Left lung (tissue), 14 donors: ENCODE data around the gene GAB3. TPM values are rescaled to one million over a fixed set of nuclear protein-coding genes. Genes with fewer than 3 reads are reported as not detected.

ENCODE experiments used
- ATAC-seq: fragments of 200-7000 bp; cut with Tn5 transposase; one replicate; pipeline ENCODE4 v1.9.1; 2020; ENCODE audit warnings: moderate library complexity
- DNase-seq, 4 donors: peaks; one replicate each; pipeline ENCODE4 v3.0.0-alpha.2; 2013 to 2020
- H3K27ac ChIP-seq, 2 donors: fragments of 200-600 bp; sonication (generic) in 1 of 2; one replicate each; pipeline versions ENCODE4 v1.5.0 to v1.8.0; 2020 to 2021
- H3K27me3 ChIP-seq, 2 donors: fragments of 200-600 bp; sonication (generic) in 1 of 2; one replicate each; pipeline versions ENCODE4 v1.5.0 to v1.8.0; 2020 to 2021
- H3K36me3 ChIP-seq, 2 donors: fragments of 200-600 bp; sonication (generic) in 1 of 2; one replicate each; pipeline versions ENCODE4 v1.5.0 to v1.8.0; 2020 to 2021
- H3K4me1 ChIP-seq, 2 donors: fragments of 200-600 bp; one replicate each; pipeline ENCODE4 v1.8.0; 2021
- H3K4me3 ChIP-seq, 2 donors: fragments of 200-600 bp; sonication (generic) in 1 of 2; one replicate each; pipeline versions ENCODE4 v1.5.0 to v1.8.0; 2020 to 2021; ENCODE audit warnings: mild to moderate bottlenecking in 1 of 2
- H3K9me3 ChIP-seq, 2 donors: fragments of 200-600 bp; sonication (generic) in 1 of 2; one replicate each; pipeline versions ENCODE4 v1.5.0 to v1.8.0; 2020 to 2021
- intact Hi-C, 2 donors: fragments of 100-400 bp; cut with DNase I; formaldehyde crosslinking; loops; one replicate each; pipeline versions ENCODE4 v1.11.2 to v1.14.2; 2022
- long read RNA-seq, 12 donors: library from polyadenylated mRNA in 2 of 12; unstranded in 2 of 12; transcript quantifications; one replicate each; pipeline ENCODE4 v2.0.0 and lab custom pipeline, GENCODE V29; 2019 to 2026
- polyA plus RNA-seq, 6 donors: library from polyadenylated mRNA; unstranded; fragments of 120-200 nt; gene quantifications; one replicate each; pipeline ENCODE4 v1.2.1, GENCODE V29; 2013; ENCODE audit not compliant: insufficient read length in 6 of 6
- total RNA-seq, 2 donors: library from RNA; stranded (reverse); fragmentation: NEBNext Ultra II Directional; extraction: Animal tissue kit (Norgen Biotek cat#: 25700); gene quantifications; one replicate each; pipeline ENCODE4 v1.2.1, GENCODE V29; 2021
- TF ChIP-seq, protein P1 (sequence below), 2 donors: fragments of 200-600 bp; sonication (generic) in 1 of 2; IDR thresholded peaks; one replicate each; pipeline versions ENCODE4 v1.5.0 to v1.8.0; 2021; ENCODE audit warnings: antibody characterized with exemption in 2 of 2
- donor health status: DM: no; HTN: yes; CAD: no.
- donor health status: DM: no; HTN: no; CAD: no.

GAB3 gene, protein sequence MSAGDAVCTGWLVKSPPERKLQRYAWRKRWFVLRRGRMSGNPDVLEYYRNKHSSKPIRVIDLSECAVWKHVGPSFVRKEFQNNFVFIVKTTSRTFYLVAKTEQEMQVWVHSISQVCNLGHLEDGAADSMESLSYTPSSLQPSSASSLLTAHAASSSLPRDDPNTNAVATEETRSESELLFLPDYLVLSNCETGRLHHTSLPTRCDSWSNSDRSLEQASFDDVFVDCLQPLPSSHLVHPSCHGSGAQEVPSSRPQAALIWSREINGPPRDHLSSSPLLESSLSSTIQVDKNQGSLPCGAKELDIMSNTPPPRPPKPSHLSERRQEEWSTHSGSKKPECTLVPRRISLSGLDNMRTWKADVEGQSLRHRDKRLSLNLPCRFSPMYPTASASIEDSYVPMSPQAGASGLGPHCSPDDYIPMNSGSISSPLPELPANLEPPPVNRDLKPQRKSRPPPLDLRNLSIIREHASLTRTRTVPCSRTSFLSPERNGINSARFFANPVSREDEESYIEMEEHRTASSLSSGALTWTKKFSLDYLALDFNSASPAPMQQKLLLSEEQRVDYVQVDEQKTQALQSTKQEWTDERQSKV
- total RNA-seq (10 to 100 TPM in 1 of 2 donors, 1 to 10 TPM in 1; 6.6 to 15.0 TPM), polyA plus RNA-seq (1 to 10 TPM; 6.7 to 9.6 (median 7.8) TPM)
- long read RNA-seq, donor 1, partial matches to known transcripts, result 163 of 169 reads
- long read RNA-seq, donor 1, other reads (novel, unspliced or antisense), result 6 of 169 reads
- long read RNA-seq, donor 2, partial matches to known transcripts, result 10 of 11 reads
- long read RNA-seq, donor 2, other reads (novel, unspliced or antisense), result 0 of 11 reads
- long read RNA-seq, donor 3, result 0 reads
- long read RNA-seq, donor 4, result 0 reads
- long read RNA-seq, donor 5, result 0 reads
- long read RNA-seq, donor 6, result 0 reads
- long read RNA-seq, donor 7, result 0 reads
- long read RNA-seq, donor 8, result 0 reads
- long read RNA-seq, donor 9, result 0 reads
- long read RNA-seq, donor 10, partial matches to known transcripts, result 0 of 2 reads
- long read RNA-seq, donor 10, other reads (novel, unspliced or antisense), result 2 of 2 reads
- long read RNA-seq, donor 11, result 0 reads
- long read RNA-seq, donor 12, result 0 reads

DNA sequence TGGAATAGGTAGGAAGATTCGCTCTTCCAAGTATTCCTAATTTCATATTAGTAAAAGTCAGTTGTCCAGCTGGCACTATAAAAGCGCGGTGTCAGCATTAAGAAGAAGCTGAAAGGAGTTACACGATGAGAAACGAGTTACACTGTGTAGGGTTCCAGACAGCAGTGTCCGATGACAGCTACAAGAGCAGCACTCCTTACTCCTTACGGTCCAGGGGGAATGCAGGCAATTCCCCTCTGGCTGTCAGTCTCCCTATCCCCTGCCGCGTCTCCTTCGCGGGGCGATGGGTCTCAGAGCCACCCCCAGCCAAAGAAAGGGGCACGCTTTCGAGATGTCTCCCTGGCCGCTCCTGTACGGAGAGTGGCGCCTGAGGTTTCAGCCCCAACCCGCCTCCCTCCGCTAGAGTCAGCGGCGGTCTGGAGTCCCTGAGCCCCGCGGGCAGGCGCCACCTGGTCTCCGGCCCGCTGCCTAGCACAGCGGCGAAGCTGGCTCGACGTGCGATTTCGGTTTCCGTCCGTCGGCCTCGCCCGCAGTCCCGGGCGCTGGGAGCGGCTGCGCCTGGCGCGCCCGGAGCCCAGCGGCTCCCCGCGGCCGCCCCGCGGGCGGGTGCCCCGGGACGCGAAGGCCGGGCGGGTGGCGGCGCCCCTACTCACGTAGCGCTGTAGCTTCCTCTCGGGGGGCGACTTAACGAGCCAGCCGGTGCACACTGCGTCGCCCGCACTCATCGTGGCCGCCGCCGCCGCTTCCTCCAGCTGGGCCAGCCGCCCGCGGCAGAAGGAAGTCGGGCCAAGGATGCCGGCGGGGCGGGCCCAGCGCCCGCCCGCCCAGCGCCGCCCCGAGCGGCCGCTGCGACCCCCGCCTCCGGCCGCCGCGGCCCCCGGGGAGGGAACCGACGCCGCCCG, at the start of gene GAB3:
TSS of gene GAB3 (minus strand) at position 777 of the 902 bp plus-strand sequence. CDS start at position 725, 52 bp downstream.
- H3K27ac ChIP-seq, result peak within 1 kb of the TSS; percentile 76 to 91
- peak in 1 of 4 donors; percentile 88 for DNase-seq
- peaks cover 0 to 5% of the 10 kb centered on the region in 2 donors for H3K27me3 ChIP-seq
- TF ChIP-seq, protein P1, sequence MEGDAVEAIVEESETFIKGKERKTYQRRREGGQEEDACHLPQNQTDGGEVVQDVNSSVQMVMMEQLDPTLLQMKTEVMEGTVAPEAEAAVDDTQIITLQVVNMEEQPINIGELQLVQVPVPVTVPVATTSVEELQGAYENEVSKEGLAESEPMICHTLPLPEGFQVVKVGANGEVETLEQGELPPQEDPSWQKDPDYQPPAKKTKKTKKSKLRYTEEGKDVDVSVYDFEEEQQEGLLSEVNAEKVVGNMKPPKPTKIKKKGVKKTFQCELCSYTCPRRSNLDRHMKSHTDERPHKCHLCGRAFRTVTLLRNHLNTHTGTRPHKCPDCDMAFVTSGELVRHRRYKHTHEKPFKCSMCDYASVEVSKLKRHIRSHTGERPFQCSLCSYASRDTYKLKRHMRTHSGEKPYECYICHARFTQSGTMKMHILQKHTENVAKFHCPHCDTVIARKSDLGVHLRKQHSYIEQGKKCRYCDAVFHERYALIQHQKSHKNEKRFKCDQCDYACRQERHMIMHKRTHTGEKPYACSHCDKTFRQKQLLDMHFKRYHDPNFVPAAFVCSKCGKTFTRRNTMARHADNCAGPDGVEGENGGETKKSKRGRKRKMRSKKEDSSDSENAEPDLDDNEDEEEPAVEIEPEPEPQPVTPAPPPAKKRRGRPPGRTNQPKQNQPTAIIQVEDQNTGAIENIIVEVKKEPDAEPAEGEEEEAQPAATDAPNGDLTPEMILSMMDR (IDR thresholded peaks at IDR 0.05), result no peak
- peak; percentile 60 for ATAC-seq
- peak within 1 kb of the TSS; percentile 32 to 53 for H3K4me3 ChIP-seq
- H3K36me3 ChIP-seq, result no peaks in the 10 kb centered on the region
- no peaks in the 10 kb centered on the region for H3K9me3 ChIP-seq
- peaks cover 0 to 10% of the 10 kb centered on the region in 2 donors for H3K4me1 ChIP-seq
- intact Hi-C loops, result no loop called here

DNA sequence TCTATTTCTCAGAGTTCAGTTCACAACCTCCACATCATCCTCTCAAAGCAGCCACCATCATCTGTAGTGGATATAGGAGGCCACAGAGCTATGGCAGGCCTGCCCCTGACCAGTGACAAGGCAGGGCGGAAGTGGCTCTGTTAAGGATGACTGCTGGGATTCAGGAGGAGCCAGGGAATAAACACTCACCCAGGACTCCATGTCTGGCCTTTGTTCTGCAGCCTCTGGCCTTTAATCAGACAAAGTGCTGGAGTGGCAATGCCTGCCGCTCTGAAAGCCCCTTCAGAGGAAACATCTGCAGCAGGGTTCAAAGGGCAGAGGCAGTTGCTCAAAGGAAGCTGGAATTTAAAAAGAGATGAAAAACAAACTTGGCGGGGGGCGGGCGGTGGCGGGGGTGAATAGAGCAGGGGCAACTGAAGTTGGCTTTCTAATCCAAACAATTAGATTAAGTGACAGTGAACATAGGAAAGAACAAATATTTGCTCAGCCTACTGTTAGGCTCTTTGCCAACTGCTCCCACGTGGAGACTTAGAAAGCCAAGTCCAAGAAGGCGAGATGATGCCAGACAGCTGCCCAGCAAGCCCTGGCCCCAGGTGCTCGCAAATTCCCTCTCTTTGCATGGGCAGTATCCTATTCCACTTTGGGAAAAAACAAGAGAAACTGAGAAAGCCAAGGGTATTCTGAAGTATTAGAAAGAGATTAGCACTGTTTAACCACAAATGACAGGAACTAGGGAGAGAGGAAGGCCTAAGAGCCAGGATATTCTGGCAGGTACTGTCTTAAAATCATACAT, 48.9 kb upstream of the GAB3 start:
- Histone ChIP-seq H3K4me1 (peaks cover 7 to 27% of the 10 kb centered on the region in 2 donors), H3K27me3 (no peaks in the 10 kb centered on the region), H3K27ac (peak overlapping the region; percentile 42 to 90), H3K36me3 (no peaks in the 10 kb centered on the region), H3K4me3 (no peak overlapping the region), H3K9me3 (no peaks in the 10 kb centered on the region)
- ATAC-seq (peak; percentile 42), DNase-seq (peak in 2 of 4 donors; percentile 19 to 28)
- TF ChIP-seq, protein P1 (IDR thresholded peaks at IDR 0.05), result no peak
- intact Hi-C loops, result no loop called here

DNA sequence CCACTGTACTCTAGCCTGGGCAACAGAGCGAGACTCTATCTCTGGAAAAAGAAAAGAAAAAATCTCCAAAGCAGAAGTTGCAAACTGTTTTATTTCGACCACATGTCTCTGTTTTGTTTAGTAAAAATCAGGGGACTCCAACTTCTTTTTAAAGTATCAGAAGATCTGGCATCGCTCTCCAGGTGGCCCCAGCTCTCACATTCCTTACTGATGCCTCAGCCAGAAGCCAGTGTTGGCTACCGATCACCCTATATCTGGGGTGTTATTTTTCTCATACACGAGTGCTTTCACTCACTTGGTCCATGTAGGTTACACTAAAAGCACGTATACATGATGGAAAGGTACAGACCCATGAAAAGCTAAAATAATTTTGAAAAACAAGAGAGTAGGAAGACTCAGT, 46.1 kb upstream of the GAB3 start:
- no peak for ATAC-seq
- H3K4me3 ChIP-seq, result no peak overlapping the region
- TF ChIP-seq, protein P1 (IDR thresholded peaks at IDR 0.05), result no peak
- peak overlapping the region in 1 of 2 donors; percentile 8 for H3K27ac ChIP-seq
- H3K9me3 ChIP-seq, result no peaks in the 10 kb centered on the region
- no peaks in the 10 kb centered on the region for H3K27me3 ChIP-seq
- intact Hi-C loops, result no loop called here
- DNase-seq, result no peak
- H3K4me1 ChIP-seq, result peaks cover 7 to 26% of the 10 kb centered on the region in 2 donors
- H3K36me3 ChIP-seq, result no peaks in the 10 kb centered on the region

DNA sequence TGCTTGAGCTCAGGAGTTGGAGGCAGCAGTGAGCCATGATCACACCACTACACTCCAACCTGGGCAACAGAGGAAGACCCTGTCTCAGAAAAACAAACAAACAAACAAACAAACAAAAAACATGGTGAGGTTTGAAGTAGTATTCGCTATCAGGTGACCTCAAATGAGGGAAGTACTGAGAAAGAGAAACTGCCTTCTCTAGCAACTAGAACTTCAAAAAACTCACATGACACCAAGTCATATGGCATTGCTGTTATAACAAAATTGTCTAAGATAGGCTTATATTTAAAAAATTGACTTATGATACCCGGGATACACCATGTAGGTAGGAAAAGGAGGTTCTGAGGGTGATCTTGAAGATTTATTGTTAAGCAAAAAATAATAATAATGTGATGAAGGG, 44.1 kb upstream of the GAB3 start:
- H3K36me3 ChIP-seq, result no peaks in the 10 kb centered on the region
- H3K4me3 ChIP-seq, result no peak overlapping the region
- no peaks in the 10 kb centered on the region for H3K27me3 ChIP-seq
- DNase-seq (no peak), ATAC-seq (no peak)
- no peaks in the 10 kb centered on the region for H3K9me3 ChIP-seq
- H3K27ac ChIP-seq, result peak overlapping the region in 1 of 2 donors; percentile 75
- TF ChIP-seq, protein P1 (IDR thresholded peaks at IDR 0.05), result no peak
- intact Hi-C loops, result no loop called here
- peaks cover 7 to 23% of the 10 kb centered on the region in 2 donors for H3K4me1 ChIP-seq
